GM12873 (cell line): ENCODE results near the gene SH3GL3.

Source experiments
- TF ChIP-seq, protein P1 (sequence below): IDR thresholded peaks from 2 replicates; pipeline ENCODE4 v1.5.1; 2012; ENCODE audit warnings: low read depth, mild to moderate bottlenecking, moderate library complexity, low read length, control low read depth; ENCODE audit not compliant: insufficient read depth; ENCODE audit errors: missing control alignments

Gene SH3GL3

DNA sequence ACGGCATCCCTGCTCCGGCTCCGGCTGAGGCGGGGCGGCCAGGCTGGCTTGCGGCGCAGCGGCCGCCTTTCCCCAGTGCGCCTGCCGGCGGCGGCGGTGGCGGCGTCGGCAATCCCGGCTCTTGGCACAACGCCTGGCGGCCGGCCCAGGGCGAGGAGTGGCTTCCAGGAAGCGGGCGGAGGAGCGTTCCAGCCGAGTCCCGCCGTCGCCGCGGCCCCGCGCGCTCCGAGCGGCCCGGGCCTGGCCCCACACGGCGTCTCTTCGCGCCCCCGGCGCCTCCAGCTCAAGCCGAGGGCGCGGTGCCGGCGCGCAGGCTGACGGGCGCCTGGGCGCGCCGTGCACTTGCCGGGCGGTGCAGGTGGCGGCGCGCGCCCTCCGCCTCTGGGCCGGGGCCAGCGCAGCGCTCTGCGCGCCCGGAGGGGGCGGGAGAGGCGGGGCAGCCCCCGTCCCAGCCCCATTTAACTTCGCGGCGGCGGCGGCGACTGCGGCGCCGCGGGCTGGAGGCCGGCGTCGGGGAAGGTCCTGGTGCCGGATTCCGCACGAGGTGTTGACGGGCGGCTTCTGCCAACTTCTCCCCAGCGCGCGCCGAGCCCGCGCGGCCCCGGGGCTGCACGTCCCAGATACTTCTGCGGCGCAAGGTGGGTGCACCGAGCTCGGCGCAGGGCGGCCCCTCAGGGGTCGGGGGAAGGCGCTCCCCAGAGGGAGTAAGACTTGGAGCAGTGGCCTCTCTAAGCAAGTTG is 206.7 kb downstream of the SH3GL3 start, which contains the start of gene ADAMTSL3:
ADAMTSL3 (plus strand) TSS at position 485 of the 740 bp plus-strand sequence. CDS start 1,639 bp downstream, outside the sequence.
- TF ChIP-seq, protein P1, sequence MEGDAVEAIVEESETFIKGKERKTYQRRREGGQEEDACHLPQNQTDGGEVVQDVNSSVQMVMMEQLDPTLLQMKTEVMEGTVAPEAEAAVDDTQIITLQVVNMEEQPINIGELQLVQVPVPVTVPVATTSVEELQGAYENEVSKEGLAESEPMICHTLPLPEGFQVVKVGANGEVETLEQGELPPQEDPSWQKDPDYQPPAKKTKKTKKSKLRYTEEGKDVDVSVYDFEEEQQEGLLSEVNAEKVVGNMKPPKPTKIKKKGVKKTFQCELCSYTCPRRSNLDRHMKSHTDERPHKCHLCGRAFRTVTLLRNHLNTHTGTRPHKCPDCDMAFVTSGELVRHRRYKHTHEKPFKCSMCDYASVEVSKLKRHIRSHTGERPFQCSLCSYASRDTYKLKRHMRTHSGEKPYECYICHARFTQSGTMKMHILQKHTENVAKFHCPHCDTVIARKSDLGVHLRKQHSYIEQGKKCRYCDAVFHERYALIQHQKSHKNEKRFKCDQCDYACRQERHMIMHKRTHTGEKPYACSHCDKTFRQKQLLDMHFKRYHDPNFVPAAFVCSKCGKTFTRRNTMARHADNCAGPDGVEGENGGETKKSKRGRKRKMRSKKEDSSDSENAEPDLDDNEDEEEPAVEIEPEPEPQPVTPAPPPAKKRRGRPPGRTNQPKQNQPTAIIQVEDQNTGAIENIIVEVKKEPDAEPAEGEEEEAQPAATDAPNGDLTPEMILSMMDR, result no peak

DNA sequence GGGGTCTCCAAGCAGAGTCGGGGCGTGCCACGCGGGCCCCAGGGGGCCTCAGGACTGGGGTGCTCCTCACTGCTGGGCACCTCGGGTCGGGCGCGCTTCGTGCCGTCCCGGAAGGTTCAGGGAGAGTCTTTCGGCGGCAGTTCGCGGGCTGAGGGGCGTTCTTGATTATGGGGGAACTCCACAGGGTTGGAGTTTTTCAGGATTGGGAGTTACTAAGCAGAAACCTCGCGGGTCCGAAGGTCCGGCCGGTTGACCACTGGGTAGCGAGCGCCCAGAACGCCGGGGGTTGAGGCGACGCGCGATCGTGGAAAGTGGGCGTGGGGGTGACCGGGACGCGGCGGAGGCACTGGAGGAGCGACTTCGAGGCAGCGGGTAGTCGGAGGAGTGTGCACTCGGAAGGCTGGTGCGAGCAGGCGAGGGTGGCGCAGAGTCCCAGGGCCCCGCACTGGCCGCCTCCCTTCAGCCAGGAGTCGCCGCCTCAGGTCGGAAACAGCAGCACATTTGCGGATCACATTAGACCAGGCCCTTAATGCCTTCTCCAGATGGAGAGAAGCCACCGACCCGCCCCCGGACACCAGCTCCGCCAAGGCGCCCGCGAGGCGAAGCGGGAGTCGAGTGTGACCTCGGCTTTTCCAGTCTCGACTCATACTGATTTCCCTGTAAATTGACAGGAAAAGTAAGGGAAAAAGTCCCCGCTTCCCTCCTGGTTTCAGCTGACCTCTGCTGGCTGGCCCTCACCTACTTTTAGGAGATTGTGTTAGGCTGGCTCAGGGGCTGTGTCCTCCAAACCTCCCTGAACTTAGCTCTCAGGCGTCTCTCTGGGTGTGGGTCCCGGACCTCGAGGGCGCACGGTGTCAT is 207.5 kb downstream of the SH3GL3 start:
- TF ChIP-seq, protein P1, result no peak

DNA sequence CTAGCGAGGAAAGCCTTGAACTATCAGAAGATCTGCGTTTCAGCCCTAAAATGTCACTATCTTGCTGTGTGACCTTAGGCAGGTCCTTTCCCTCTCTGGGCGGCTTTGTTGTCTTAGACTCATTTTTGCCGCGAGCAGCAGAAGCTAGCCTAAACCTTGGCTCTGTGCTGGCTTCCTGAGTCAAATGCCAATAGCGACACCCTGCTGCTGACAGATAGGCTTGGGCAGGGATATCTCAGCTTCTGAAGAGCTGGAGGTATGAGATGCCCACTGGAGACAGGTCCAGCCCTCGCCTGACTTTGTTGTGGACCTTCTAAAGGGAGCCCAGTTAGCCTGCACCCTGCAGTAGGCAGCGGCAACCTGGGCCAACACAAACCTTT is 208.1 kb downstream of the SH3GL3 start:
- TF ChIP-seq, protein P1, result no peak

DNA sequence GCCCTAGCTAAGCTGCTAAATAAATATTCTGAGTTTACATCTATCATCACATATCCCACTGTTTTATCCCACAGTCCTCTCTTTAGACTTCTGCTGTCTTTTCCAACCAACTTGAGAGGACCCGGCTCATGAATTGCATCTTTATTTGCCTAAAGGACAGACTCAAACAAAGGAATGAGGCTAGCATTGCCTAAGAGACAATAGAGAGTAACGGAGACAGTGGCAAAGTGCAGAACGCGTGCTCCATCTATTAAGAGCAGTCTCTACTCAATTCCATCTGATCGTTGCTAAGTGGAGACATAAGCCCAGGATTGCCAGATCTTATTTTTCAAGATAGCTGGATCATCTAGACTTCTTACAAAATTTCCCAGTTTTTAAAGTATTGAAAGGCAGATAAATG is 209.1 kb downstream of the SH3GL3 start:
- TF ChIP-seq, protein P1, result no peak

DNA sequence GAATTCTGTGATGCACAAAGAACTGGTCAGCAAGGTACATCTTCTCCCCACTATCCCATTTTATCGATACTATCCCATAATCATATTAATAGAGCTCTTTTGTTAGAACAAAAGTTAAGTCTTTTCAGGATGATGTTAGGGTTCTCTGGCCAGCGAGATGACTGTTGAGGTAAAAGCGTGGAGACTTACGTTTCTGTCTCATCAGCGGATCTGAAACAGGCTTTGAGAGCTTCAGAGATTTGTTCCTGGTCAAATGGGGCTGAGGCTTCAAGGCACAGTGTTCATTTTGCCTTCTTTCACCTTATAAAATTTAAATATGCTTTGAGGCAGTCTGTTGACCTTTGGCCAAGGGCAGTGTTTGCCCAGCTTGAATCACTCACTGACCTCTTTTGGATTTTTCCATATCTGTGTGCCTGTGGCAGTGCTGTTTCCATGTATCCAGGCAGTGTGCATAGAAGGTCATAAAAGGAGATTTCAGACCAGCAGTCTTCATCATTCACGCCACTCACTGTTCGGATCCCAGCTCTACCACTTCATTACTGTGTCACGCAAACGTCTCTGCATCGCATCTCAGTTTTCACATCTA is 209.9 kb downstream of the SH3GL3 start:
- TF ChIP-seq, protein P1, result no peak

DNA sequence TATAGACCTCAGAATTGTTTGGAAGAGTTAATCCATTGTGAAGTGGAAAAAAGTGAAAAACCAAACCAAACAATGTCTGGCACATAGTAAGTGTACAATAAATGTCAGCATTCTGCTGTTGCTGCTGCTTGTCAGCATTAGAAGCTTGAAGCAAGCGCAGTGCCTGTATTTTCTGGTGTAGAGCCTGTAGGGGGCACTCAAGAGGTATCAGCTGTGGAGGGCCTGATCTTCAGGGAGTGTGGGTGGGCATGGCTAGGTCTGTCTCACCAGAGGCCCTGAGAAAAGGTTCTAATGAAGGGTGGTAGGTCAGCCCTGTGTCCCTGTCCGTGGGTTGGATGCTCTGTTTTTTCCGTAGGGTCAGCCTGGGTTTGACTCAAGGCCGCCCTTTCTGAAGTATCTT is 210.4 kb downstream of the SH3GL3 start:
- TF ChIP-seq, protein P1, result peak; percentile 53
